ENCODE measurements around the gene SPHK1. TPM values are rescaled to one million over a fixed set of nuclear protein-coding genes. Genes with fewer than 3 reads are reported as not detected.
"Not testable (repeated sequence)": the region's sequence is repeated elsewhere in the genome, so short reads cannot be mapped to it uniquely, and the experiment has no call there.

SPHK1 gene
- total and polyA plus RNA-seq, 4 donors, result 3.3 to 14.5 (median 5.6) TPM

DNA sequence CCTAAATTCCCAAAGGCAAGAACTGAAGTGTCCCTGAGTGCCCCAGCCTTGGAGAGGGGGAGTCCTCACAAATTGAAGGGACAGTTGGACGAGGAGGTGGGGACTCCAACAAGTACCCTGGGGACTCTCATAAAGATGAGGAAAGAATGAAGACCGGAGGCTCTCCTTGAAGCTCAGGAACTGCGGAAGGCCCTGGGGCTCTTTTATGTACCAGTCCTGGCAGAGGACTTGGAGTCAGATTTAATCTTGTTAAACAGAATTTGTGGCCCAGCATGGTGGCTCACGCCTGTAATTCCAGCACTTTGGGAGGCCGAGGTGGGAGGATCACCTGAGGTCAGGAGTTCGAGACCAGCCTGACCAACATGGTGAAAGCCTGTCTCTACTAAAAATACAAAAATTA lies 24.6 kb upstream of the SPHK1 start:
- 86% methylated on average over 5 of the region's 6 CpGs for WGBS (ENCODE audit: insufficient coverage)
- H3K27me3 ChIP-seq (ENCODE audit: control insufficient read depth, insufficient read depth, low read length); H3K36me3 ChIP-seq (ENCODE audit: control insufficient read depth, insufficient read depth, low read length); H3K4me3 ChIP-seq (ENCODE audit: low read depth, low read length); H3K27ac ChIP-seq (ENCODE audit: low read depth, low read length); DNase-seq (ENCODE audit: low read depth in 4 of 6, low spot score in 6 of 6); H3K9me3 ChIP-seq (ENCODE audit: control insufficient read depth, insufficient read depth, low read length): not testable (repeated sequence)
- H3K4me1 ChIP-seq (ENCODE audit: control insufficient read depth, insufficient read depth, low read length), result peaks cover 11% of the 10 kb centered on the region

DNA sequence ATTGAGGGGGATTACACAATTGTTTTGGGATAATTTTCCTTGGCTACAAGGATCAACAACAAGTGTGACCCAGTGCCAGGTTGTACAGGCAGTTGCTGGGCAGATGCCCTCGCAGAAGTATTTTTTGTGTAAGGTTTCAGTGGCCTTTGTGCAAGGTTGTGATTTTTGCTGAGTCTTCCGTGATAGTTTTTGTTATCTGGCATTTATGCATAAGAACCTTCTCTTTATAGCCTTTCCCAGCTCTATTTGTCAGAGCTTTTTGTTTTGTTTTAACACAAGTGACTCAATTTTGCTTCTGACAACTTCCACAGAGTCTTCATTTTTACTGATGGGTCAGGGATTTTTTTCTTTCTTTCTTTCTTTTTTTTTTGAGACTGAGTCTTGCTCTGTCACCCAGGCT lies 23.9 kb upstream of the SPHK1 start:
- Histone ChIP-seq H3K4me1 (ENCODE audit: control insufficient read depth, insufficient read depth, low read length) (peaks cover 11% of the 10 kb centered on the region), H3K27me3 (ENCODE audit: control insufficient read depth, insufficient read depth, low read length) (no peaks in the 10 kb centered on the region), H3K9me3 (ENCODE audit: control insufficient read depth, insufficient read depth, low read length) (no peaks in the 10 kb centered on the region), H3K27ac (ENCODE audit: low read depth, low read length) (no peak overlapping the region), H3K36me3 (ENCODE audit: control insufficient read depth, insufficient read depth, low read length) (no peaks in the 10 kb centered on the region), H3K4me3 (ENCODE audit: low read depth, low read length) (no peak overlapping the region)
- DNase-seq (ENCODE audit: low read depth in 4 of 6, low spot score in 6 of 6), result no peak
- WGBS (ENCODE audit: insufficient coverage), result no CpG with 5 or more reads among the region's 2 CpGs

DNA sequence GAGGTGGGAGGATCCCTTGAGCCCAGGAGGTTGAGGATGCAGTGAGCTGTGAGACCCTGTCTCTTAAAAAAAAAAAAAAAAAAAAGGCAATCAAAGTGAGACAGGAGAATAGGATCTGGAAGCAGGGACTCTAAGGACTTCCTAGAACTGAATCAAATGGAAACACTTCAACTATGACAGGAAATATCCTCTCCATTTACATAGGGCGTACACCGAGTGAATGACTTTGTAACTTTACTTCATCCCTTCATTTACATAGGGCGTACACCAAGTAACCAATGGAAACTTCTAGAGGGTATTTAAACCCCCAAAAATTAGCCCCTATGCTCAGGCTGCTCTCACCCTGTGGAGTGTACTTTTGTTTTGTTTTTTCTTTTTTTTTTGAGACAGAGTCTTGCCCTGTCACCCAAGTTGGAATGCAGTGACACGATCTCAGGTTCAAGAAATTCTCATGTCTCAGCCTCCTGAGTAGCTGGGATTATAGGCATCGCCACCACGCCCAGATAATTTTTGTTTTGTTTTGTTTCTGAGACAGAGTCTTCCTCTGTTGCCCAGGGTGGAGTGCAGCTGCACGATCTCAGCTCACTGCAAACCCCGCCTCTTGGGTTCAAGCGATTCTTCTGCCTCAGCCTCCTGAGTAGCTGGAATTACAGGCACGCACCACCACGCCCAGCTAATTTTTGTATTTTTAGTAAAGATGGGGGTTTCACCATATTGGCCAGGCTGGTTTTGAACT lies 21.1 kb upstream of the SPHK1 start:
- no peak overlapping the region for H3K4me3 ChIP-seq (ENCODE audit: low read depth, low read length)
- no peaks in the 10 kb centered on the region for H3K27me3 ChIP-seq (ENCODE audit: control insufficient read depth, insufficient read depth, low read length)
- 89% methylated on average over 6 of the region's 11 CpGs for WGBS (ENCODE audit: insufficient coverage)
- H3K9me3 ChIP-seq (ENCODE audit: control insufficient read depth, insufficient read depth, low read length), result no peaks in the 10 kb centered on the region
- H3K27ac ChIP-seq (ENCODE audit: low read depth, low read length), result no peak overlapping the region
- peaks cover 13% of the 10 kb centered on the region for H3K4me1 ChIP-seq (ENCODE audit: control insufficient read depth, insufficient read depth, low read length)
- no peaks in the 10 kb centered on the region for H3K36me3 ChIP-seq (ENCODE audit: control insufficient read depth, insufficient read depth, low read length)
- no peak for DNase-seq (ENCODE audit: low read depth in 4 of 6, low spot score in 6 of 6)

DNA sequence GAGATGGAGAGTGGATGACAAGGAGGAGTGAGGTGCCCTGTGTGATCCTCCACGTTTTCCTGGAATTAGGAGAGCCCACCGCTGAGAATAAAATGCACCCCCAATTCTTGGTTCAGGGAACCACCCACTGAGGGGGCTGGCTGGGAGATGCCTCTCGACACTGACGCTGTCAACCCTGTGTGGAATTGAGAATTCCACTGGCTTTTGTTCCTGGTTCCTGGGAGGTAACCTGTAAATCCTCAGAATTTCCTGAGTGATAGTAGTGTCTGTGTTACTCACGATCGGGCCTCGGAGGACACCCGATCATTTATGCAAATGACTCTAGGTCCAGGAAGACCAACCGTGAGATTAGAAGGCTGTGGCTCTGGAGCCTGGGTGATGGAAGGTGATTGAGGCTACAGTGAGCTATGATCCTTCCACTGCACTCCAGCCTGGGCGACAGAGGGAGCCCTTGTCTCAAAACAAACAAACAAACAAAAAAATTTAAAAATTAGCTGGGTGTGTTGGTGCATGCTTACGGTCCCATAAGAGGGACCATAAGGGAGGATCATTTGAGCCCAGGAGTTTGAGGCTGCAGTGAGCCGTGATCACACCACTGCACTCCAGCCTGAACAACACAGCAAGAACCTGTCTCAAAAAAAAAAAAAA lies 19.0 kb upstream of the SPHK1 start:
- Histone ChIP-seq H3K9me3 (ENCODE audit: control insufficient read depth, insufficient read depth, low read length) (no peaks in the 10 kb centered on the region), H3K27me3 (ENCODE audit: control insufficient read depth, insufficient read depth, low read length) (no peaks in the 10 kb centered on the region), H3K36me3 (ENCODE audit: control insufficient read depth, insufficient read depth, low read length) (no peaks in the 10 kb centered on the region), H3K4me1 (ENCODE audit: control insufficient read depth, insufficient read depth, low read length) (peaks cover 28% of the 10 kb centered on the region), H3K4me3 (ENCODE audit: low read depth, low read length) (no peak overlapping the region), H3K27ac (ENCODE audit: low read depth, low read length) (no peak overlapping the region)
- DNase-seq (ENCODE audit: low read depth in 4 of 6, low spot score in 6 of 6), result peak in 1 of 6 donors; percentile 29
- WGBS (ENCODE audit: insufficient coverage), result 69% methylated on average over 6 of the region's 12 CpGs

DNA sequence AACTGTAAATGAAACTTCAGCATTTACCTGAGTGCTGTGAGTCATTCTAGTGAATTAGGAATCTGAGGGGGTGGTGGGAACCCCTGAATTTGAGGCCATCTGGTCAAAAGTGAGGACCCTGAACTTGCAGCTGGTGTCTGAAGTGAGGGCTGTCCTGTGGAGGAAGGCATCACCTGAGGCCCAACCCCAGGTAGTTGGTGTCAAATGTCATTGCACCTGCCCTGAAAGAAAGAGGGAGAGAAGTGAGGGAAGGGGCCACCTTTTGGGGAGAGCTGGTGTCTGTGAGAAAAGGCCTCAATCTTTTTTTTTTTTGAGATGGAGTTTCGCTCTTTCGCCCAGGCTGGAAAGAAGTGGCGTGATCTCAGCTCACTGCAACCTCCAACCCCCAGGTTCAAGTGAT lies 18.2 kb upstream of the SPHK1 start:
- no peak for DNase-seq (ENCODE audit: low read depth in 4 of 6, low spot score in 6 of 6)
- H3K27ac ChIP-seq (ENCODE audit: low read depth, low read length), result no peak overlapping the region
- peaks cover 31% of the 10 kb centered on the region for H3K4me1 ChIP-seq (ENCODE audit: control insufficient read depth, insufficient read depth, low read length)
- no peak overlapping the region for H3K4me3 ChIP-seq (ENCODE audit: low read depth, low read length)
- H3K27me3 ChIP-seq (ENCODE audit: control insufficient read depth, insufficient read depth, low read length), result no peaks in the 10 kb centered on the region
- no peaks in the 10 kb centered on the region for H3K9me3 ChIP-seq (ENCODE audit: control insufficient read depth, insufficient read depth, low read length)
- WGBS (ENCODE audit: insufficient coverage), result no CpG with 5 or more reads among the region's 3 CpGs
- H3K36me3 ChIP-seq (ENCODE audit: control insufficient read depth, insufficient read depth, low read length), result no peaks in the 10 kb centered on the region

DNA sequence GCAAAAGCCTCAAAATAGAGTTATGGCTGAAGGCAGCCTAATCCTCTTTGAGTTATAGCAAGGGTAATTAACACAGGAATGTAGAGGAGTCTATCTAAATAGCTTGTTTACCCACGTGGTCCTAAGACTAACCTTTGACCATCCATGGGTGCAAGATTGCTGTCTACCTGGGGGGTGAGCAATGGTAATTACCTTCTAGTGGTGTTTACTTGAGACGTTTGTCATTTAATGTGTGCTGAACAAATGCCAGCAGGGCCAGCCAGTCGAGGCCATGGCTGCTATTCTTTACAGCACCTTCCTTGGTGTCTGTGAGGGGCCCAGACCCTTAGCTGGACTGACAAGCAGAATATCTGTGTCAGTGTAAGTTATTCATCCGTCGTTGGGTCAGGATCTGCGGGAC lies 16.8 kb upstream of the SPHK1 start:
- Histone ChIP-seq H3K9me3 (ENCODE audit: control insufficient read depth, insufficient read depth, low read length) (no peaks in the 10 kb centered on the region), H3K4me3 (ENCODE audit: low read depth, low read length) (no peak overlapping the region), H3K27ac (ENCODE audit: low read depth, low read length) (no peak overlapping the region), H3K4me1 (ENCODE audit: control insufficient read depth, insufficient read depth, low read length) (peaks cover 24% of the 10 kb centered on the region), H3K36me3 (ENCODE audit: control insufficient read depth, insufficient read depth, low read length) (no peaks in the 10 kb centered on the region), H3K27me3 (ENCODE audit: control insufficient read depth, insufficient read depth, low read length) (no peaks in the 10 kb centered on the region)
- DNase-seq (ENCODE audit: low read depth in 4 of 6, low spot score in 6 of 6), result no peak
- WGBS (ENCODE audit: insufficient coverage), result 68% methylated on average over 3 of the region's 6 CpGs

DNA sequence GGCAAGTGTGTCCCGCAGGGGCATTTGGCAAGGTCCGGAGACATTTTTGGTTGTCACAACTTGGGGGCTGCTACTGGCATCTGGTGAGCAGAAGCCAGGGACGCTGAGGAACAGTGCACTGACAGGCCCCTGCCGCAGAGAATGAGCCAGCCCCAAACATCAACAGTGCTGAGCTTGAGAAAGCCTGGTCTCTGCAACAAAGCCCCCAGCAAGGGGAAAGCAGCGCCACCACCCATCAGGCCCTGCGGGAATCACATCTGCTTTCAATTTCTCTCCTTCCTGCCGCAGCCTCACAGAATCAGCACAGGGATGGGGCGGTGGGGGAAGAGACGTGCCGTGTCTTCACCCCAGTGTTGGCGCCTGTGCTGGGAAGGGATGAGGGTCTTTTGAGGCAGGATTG lies 15.9 kb upstream of the SPHK1 start:
- Histone ChIP-seq H3K4me3 (ENCODE audit: low read depth, low read length) (no peak overlapping the region), H3K4me1 (ENCODE audit: control insufficient read depth, insufficient read depth, low read length) (peaks cover 27% of the 10 kb centered on the region), H3K36me3 (ENCODE audit: control insufficient read depth, insufficient read depth, low read length) (no peaks in the 10 kb centered on the region), H3K27me3 (ENCODE audit: control insufficient read depth, insufficient read depth, low read length) (no peaks in the 10 kb centered on the region), H3K27ac (ENCODE audit: low read depth, low read length) (no peak overlapping the region), H3K9me3 (ENCODE audit: control insufficient read depth, insufficient read depth, low read length) (no peaks in the 10 kb centered on the region)
- 65% methylated on average over 3 of the region's 11 CpGs for WGBS (ENCODE audit: insufficient coverage)
- peak in 1 of 6 donors; percentile 61 for DNase-seq (ENCODE audit: low read depth in 4 of 6, low spot score in 6 of 6)

DNA sequence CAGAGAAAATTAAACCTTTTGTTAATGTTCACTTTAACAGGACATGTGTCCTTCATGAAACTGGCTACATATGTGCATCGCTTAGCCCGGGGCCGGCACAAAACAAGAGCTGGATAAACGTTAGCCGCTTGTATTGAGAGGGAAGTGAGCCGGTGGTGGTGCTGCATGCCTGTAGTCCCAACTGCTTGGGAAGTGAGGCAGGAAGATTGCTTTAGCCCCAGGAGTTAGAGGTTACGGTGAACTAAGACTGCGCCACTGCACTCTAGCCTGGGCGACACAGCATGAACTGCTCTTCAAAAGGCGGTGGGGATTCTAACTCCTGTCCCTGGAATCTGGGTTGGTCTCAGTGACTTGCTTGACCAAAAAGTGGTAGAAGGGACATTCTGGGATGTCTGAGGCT lies 15.0 kb upstream of the SPHK1 start:
- H3K9me3 ChIP-seq (ENCODE audit: control insufficient read depth, insufficient read depth, low read length), result no peaks in the 10 kb centered on the region
- no peaks in the 10 kb centered on the region for H3K36me3 ChIP-seq (ENCODE audit: control insufficient read depth, insufficient read depth, low read length)
- no peak overlapping the region for H3K27ac ChIP-seq (ENCODE audit: low read depth, low read length)
- 53% methylated on average over 10 of the region's 10 CpGs for whole genome bisulfite sequencing (ENCODE audit: insufficient coverage)
- no peaks in the 10 kb centered on the region for H3K27me3 ChIP-seq (ENCODE audit: control insufficient read depth, insufficient read depth, low read length)
- H3K4me3 ChIP-seq (ENCODE audit: low read depth, low read length), result no peak overlapping the region
- peak in 1 of 6 donors; percentile 49 for DNase-seq (ENCODE audit: low read depth in 4 of 6, low spot score in 6 of 6)
- peaks cover 33% of the 10 kb centered on the region for H3K4me1 ChIP-seq (ENCODE audit: control insufficient read depth, insufficient read depth, low read length)

DNA sequence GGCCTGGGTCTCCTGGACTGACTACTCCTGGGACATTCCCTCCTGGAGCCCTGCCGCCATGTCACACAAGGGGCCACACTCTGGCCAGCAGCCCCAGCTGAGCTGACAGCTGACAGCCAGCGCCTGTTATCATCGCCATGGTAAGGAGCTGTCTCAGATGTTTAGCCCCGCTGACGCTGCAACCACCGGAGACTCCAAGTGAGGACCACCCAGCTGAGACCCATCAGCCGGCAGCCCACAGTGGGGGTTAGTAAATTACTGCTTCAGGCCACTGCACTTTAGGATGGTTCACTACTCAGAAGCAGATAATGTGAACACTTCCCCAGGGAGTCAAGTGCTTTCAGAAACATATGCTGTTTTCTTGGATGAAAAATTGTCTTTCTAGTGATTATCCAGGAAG lies 14.6 kb upstream of the SPHK1 start:
- no peak overlapping the region for H3K27ac ChIP-seq (ENCODE audit: low read depth, low read length)
- peaks cover 35% of the 10 kb centered on the region for H3K4me1 ChIP-seq (ENCODE audit: control insufficient read depth, insufficient read depth, low read length)
- H3K4me3 ChIP-seq (ENCODE audit: low read depth, low read length), result no peak overlapping the region
- peak in 1 of 6 donors; percentile 64 for DNase-seq (ENCODE audit: low read depth in 4 of 6, low spot score in 6 of 6)
- no peaks in the 10 kb centered on the region for H3K9me3 ChIP-seq (ENCODE audit: control insufficient read depth, insufficient read depth, low read length)
- no peaks in the 10 kb centered on the region for H3K27me3 ChIP-seq (ENCODE audit: control insufficient read depth, insufficient read depth, low read length)
- 30% methylated on average over 6 of the region's 7 CpGs for WGBS (ENCODE audit: insufficient coverage)
- H3K36me3 ChIP-seq (ENCODE audit: control insufficient read depth, insufficient read depth, low read length), result no peaks in the 10 kb centered on the region
